T47D (cell line): Measurements from ENCODE around the gene NOC4L.

Source experiments
- DNase-seq, 2 experiments: peaks; one replicate each; pipeline versions ENCODE4 v3.0.0 to v3.0.0-alpha.2; 2011 to 2012; ENCODE audit warnings: low read depth in 1 of 2, low spot score in 1 of 2
- JUND ChIP-seq: IDR thresholded peaks from 2 replicates; pipeline ENCODE4 v1.6.1; 2012; ENCODE audit warnings: low read depth
- in situ Hi-C: cut with HindIII; loops from 2 replicates; pipeline ENCODE4 v1.10.0; 2016; ENCODE audit warnings: low sequenced_read_pairs, low pct_unique_long_range_greater_than_20kb

NOC4L gene

GRCh38 chr12:132157733-132158409, 13.6 kb downstream of the NOC4L start:
- TF ChIP-seq JUND = no peak
- in situ Hi-C loops = no loop called here
- DNase-seq = no peak

- no peak for TF ChIP-seq JUND
- no peak for DNase-seq
- in situ Hi-C loops = no loop called here
These were observed 14.7 kb downstream of the NOC4L start for GRCh38 chr12:132158677-132159554.

GRCh38 chr12:132159555-132160003, 15.3 kb downstream of the NOC4L start:
- in situ Hi-C loops = no loop called here
- no peak for TF ChIP-seq JUND
- no peak for DNase-seq

- no peak for DNase-seq
- in situ Hi-C loops = no loop called here
- TF ChIP-seq JUND = no peak
These were observed 15.8 kb downstream of the NOC4L start for GRCh38 chr12:132160016-132160415.

- no peak for TF ChIP-seq JUND
- no peak for DNase-seq
- in situ Hi-C loops = no loop called here
These were observed 16.4 kb downstream of the NOC4L start for GRCh38 chr12:132160601-132161035.

- no peak for TF ChIP-seq JUND
- in situ Hi-C loops = no loop called here
- DNase-seq = peak in 1 of 2 experiments; percentile 94
These were observed 17.0 kb downstream of the NOC4L start for GRCh38 chr12:132161036-132161781.

- no peak for DNase-seq
- in situ Hi-C loops = no loop called here
- no peak for TF ChIP-seq JUND
These were observed 17.7 kb downstream of the NOC4L start for GRCh38 chr12:132161796-132162507.

GRCh38 chr12:132162508-132163031, 18.3 kb downstream of the NOC4L start:
- in situ Hi-C loops = no loop called here
- no peak for DNase-seq
- no peak for TF ChIP-seq JUND

GRCh38 chr12:132163041-132163910, 19.0 kb downstream of the NOC4L start:
- TF ChIP-seq JUND = no peak
- no peak for DNase-seq
- in situ Hi-C loops = no loop called here

GRCh38 chr12:132163911-132164288, 19.6 kb downstream of the NOC4L start:
- TF ChIP-seq JUND = no peak
- in situ Hi-C loops = no loop called here
- DNase-seq = no peak

GRCh38 chr12:132164426-132164825, 20.2 kb downstream of the NOC4L start:
- TF ChIP-seq JUND = no peak
- in situ Hi-C loops = no loop called here
- DNase-seq = no peak
